Stimulated activated effector memory CD8-positive, alpha-beta T cell treated with anti-CD3 and anti-CD28 coated beads, Interleukin-12 subunit alpha, Interleukin-12 subunit beta, amount 100 ng/mL, for 72 hours (primary cell): ENCODE measurements around the gene URM1.
"Not testable (repeated sequence)": the region's sequence is repeated elsewhere in the genome, so short reads cannot be mapped to it uniquely, and the experiment has no call there.

Experiments
- ATAC-seq: fragments of 150-1000 bp; cut with Tn5 transposase; 2 replicates; pipeline ENCODE4 v1.10.0; 2021
- DNase-seq, 2 donors: peaks; one replicate each; pipeline ENCODE4 v3.0.0; 2021 to 2022; ENCODE audit warnings: low spot score in 2 of 2
- H3K27ac Mint-ChIP-seq: one replicate; pipeline ENCODE4 v1.8.0; 2022; ENCODE audit warnings: mild to moderate bottlenecking, mixed read lengths
- H3K36me3 Mint-ChIP-seq: one replicate; pipeline ENCODE4 v1.8.0; 2022; ENCODE audit warnings: mild to moderate bottlenecking, mixed read lengths
- H3K4me1 Mint-ChIP-seq: one replicate; pipeline ENCODE4 v1.8.0; 2022; ENCODE audit warnings: mixed read lengths
- H3K4me3 Mint-ChIP-seq: one replicate; pipeline ENCODE4 v1.8.0; 2022; ENCODE audit warnings: mild to moderate bottlenecking, mixed read lengths
- H3K9me3 Mint-ChIP-seq: one replicate; pipeline ENCODE4 v1.8.0; 2022; ENCODE audit warnings: mixed read lengths

The URM1 gene

GRCh38 chr9:128370752-128371629 lies at the start of gene URM1:
TSS of gene URM1 (plus strand) at chr9:128371374. CDS start at chr9:128371381, 7 bp downstream.
- no peaks in the 10 kb centered on the region for H3K9me3 Mint-ChIP-seq
- peaks cover 32% of the 10 kb centered on the region for H3K4me1 Mint-ChIP-seq
- H3K4me3 Mint-ChIP-seq, result peak within 1 kb of the TSS; percentile 93
- peak; percentile 86 to 97 for DNase-seq
- H3K27ac Mint-ChIP-seq, result peak within 1 kb of the TSS; percentile 97
- ATAC-seq, result peak; percentile 98
- H3K36me3 Mint-ChIP-seq, result peaks cover 38% of the 10 kb centered on the region

- H3K36me3 Mint-ChIP-seq, result peaks cover 65% of the 10 kb centered on the region
- H3K27ac Mint-ChIP-seq, result peak overlapping the region; percentile 96
- H3K4me3 Mint-ChIP-seq, result peak overlapping the region; percentile 83
- no peak for DNase-seq
- no peaks in the 10 kb centered on the region for H3K9me3 Mint-ChIP-seq
- peaks cover 6% of the 10 kb centered on the region for H3K4me1 Mint-ChIP-seq
- ATAC-seq, result no peak
Measured at GRCh38 chr9:128321879-128322403, 49.2 kb upstream of the URM1 start.

- H3K36me3 Mint-ChIP-seq, result peaks cover 70% of the 10 kb centered on the region
- peak within 1 kb of the TSS; percentile 96 for H3K27ac Mint-ChIP-seq
- peak; percentile 92 for ATAC-seq
- H3K4me3 Mint-ChIP-seq, result peak within 1 kb of the TSS; percentile 83
- H3K9me3 Mint-ChIP-seq, result no peaks in the 10 kb centered on the region
- peak; percentile 87 to 96 for DNase-seq
- peaks cover 6% of the 10 kb centered on the region for H3K4me1 Mint-ChIP-seq
Measured at GRCh38 chr9:128322404-128323211, 48.6 kb upstream of the URM1 start, which contains the start of the genes COQ4 and TRUB2. TSS of gene COQ4 (plus strand) at chr9:128322839. CDS start at chr9:128322859, 20 bp downstream. TSS of gene TRUB2 (minus strand) at chr9:128322447. CDS start at chr9:128322408, 39 bp downstream.

- DNase-seq, result no peak
- H3K4me1 Mint-ChIP-seq, result peaks cover 6% of the 10 kb centered on the region
- peak; percentile 43 for ATAC-seq
- peak overlapping the region; percentile 83 for H3K4me3 Mint-ChIP-seq
- peaks cover 64% of the 10 kb centered on the region for H3K36me3 Mint-ChIP-seq
- no peaks in the 10 kb centered on the region for H3K9me3 Mint-ChIP-seq
- H3K27ac Mint-ChIP-seq, result peak overlapping the region; percentile 96
Measured at GRCh38 chr9:128323212-128323730, 47.9 kb upstream of the URM1 start.

GRCh38 chr9:128323791-128324190 lies 47.4 kb upstream of the URM1 start:
- Mint-ChIP-seq H3K9me3 (no peaks in the 10 kb centered on the region), H3K4me1 (peaks cover 6% of the 10 kb centered on the region), H3K36me3 (peaks cover 59% of the 10 kb centered on the region), H3K27ac (peak overlapping the region; percentile 96), H3K4me3 (peak overlapping the region; percentile 83)
- DNase-seq (no peak), ATAC-seq (no peak)

- Mint-ChIP-seq H3K4me1 (peaks cover 6% of the 10 kb centered on the region), H3K36me3 (peaks cover 55% of the 10 kb centered on the region), H3K4me3 (peak overlapping the region; percentile 83), H3K9me3 (no peaks in the 10 kb centered on the region), H3K27ac (no peak overlapping the region)
- DNase-seq (no peak), ATAC-seq (no peak)
Measured at GRCh38 chr9:128324401-128324800, 46.8 kb upstream of the URM1 start.

- DNase-seq (no peak), ATAC-seq (no peak)
- peaks cover 53% of the 10 kb centered on the region for H3K36me3 Mint-ChIP-seq
- no peak overlapping the region for H3K4me3 Mint-ChIP-seq
- peak overlapping the region; percentile 37 for H3K27ac Mint-ChIP-seq
- H3K4me1 Mint-ChIP-seq, result peaks cover 6% of the 10 kb centered on the region
- no peaks in the 10 kb centered on the region for H3K9me3 Mint-ChIP-seq
Measured at GRCh38 chr9:128325629-128326028, 45.5 kb upstream of the URM1 start.

- peaks cover 13% of the 10 kb centered on the region for H3K36me3 Mint-ChIP-seq
- H3K9me3 Mint-ChIP-seq, result no peaks in the 10 kb centered on the region
- no peak for ATAC-seq
- DNase-seq, result no peak
- peak overlapping the region; percentile 83 for H3K27ac Mint-ChIP-seq
- H3K4me3 Mint-ChIP-seq, result no peak overlapping the region
- H3K4me1 Mint-ChIP-seq, result no peaks in the 10 kb centered on the region
Measured at GRCh38 chr9:128333451-128333869, 37.7 kb upstream of the URM1 start.

GRCh38 chr9:128335161-128335560 lies 36.0 kb upstream of the URM1 start:
- no peak overlapping the region for H3K4me3 Mint-ChIP-seq
- H3K36me3 Mint-ChIP-seq, result peaks cover 13% of the 10 kb centered on the region
- ATAC-seq (no peak), DNase-seq (no peak)
- no peaks in the 10 kb centered on the region for H3K9me3 Mint-ChIP-seq
- H3K27ac Mint-ChIP-seq, result no peak overlapping the region
- no peaks in the 10 kb centered on the region for H3K4me1 Mint-ChIP-seq

- H3K36me3 Mint-ChIP-seq, result peaks cover 12% of the 10 kb centered on the region
- no peak overlapping the region for H3K4me3 Mint-ChIP-seq
- H3K4me1 Mint-ChIP-seq, result no peaks in the 10 kb centered on the region
- no peak for DNase-seq
- no peak for ATAC-seq
- H3K9me3 Mint-ChIP-seq, result no peaks in the 10 kb centered on the region
- peak overlapping the region; percentile 2 for H3K27ac Mint-ChIP-seq
Measured at GRCh38 chr9:128335914-128336313, 35.3 kb upstream of the URM1 start.

GRCh38 chr9:128337936-128338335 lies 33.2 kb upstream of the URM1 start:
- no peaks in the 10 kb centered on the region for H3K9me3 Mint-ChIP-seq
- ATAC-seq (no peak), DNase-seq (no peak)
- peaks cover 8% of the 10 kb centered on the region for H3K4me1 Mint-ChIP-seq
- no peak overlapping the region for H3K27ac Mint-ChIP-seq
- peaks cover 15% of the 10 kb centered on the region for H3K36me3 Mint-ChIP-seq
- H3K4me3 Mint-ChIP-seq, result no peak overlapping the region

- not testable (repeated sequence) for ATAC-seq, H3K9me3 Mint-ChIP-seq, H3K27ac Mint-ChIP-seq, DNase-seq
- H3K4me3 Mint-ChIP-seq, result peak overlapping the region; percentile 78
- peaks cover 13% of the 10 kb centered on the region for H3K4me1 Mint-ChIP-seq
- peaks cover 13% of the 10 kb centered on the region for H3K36me3 Mint-ChIP-seq
Measured at GRCh38 chr9:128338852-128339614, 32.1 kb upstream of the URM1 start.

- peak; percentile 93 for ATAC-seq
- Mint-ChIP-seq H3K9me3 (no peaks in the 10 kb centered on the region), H3K4me1 (peaks cover 13% of the 10 kb centered on the region), H3K4me3 (peak within 1 kb of the TSS; percentile 78), H3K27ac (peak within 1 kb of the TSS; percentile 86), H3K36me3 (peaks cover 20% of the 10 kb centered on the region)
- DNase-seq, result peak; percentile 76 to 90
Measured at GRCh38 chr9:128339761-128340690, 31.1 kb upstream of the URM1 start, which contains the start of gene SLC27A4. TSS of gene SLC27A4 (plus strand) at chr9:128340527. CDS start at chr9:128343133, 2,606 bp downstream.
